Panc1 (cell line): ENCODE measurements around the gene WDR76. TPM values are rescaled to one million over a fixed set of nuclear protein-coding genes. Genes with fewer than 3 reads are reported as not detected.

Experiments
- ATAC-seq: fragments of 200-7000 bp; cut with Tn5 transposase; 2 replicates; pipeline ENCODE4 v1.9.1; 2020; ENCODE audit warnings: mild to moderate bottlenecking, moderate library complexity
- BruUV-seq: library from RNA; stranded (reverse); fragments of 400-500 nt; replicated peaks from 2 replicates; lab custom pipeline; 2021; lab: Mats Ljungman, UMichigan
- CTCF ChIA-PET: fragments of 300-600 bp; sonication (Branson Sonifier 250); formaldehyde crosslinking; loops from one replicate; lab custom pipeline; 2022; ENCODE audit warnings: antibody characterized with exemption; lab: Charles Lee
- POLR2A ChIA-PET: fragments of 300-600 bp; sonication (Branson Sonifier 250); formaldehyde crosslinking; loops from one replicate; lab custom pipeline; 2022; ENCODE audit warnings: antibody characterized with exemption; lab: Charles Lee
- DNase-seq: peaks from one replicate; pipeline ENCODE4 v3.0.0-alpha.2; 2010; ENCODE audit warnings: low read depth, low spot score
- H3K27ac ChIP-seq: 2 replicates; pipeline ENCODE4 v1.5.1; 2011; ENCODE audit warnings: mild to moderate bottlenecking, low read length, inconsistent platforms
- H3K27me3 ChIP-seq: fragments of 200-500 bp; sonication (Bioruptor generic); 2 replicates; pipeline ENCODE4 v1.6.0; 2014; ENCODE audit warnings: low read length, inconsistent platforms; ENCODE audit not compliant: control insufficient read depth, insufficient read depth
- H3K36me3 ChIP-seq: fragments of 200-500 bp; sonication (Bioruptor generic); 2 replicates; pipeline ENCODE4 v1.5.1; 2014; ENCODE audit warnings: inconsistent platforms, mild to moderate bottlenecking, low read length, moderate library complexity; ENCODE audit not compliant: control insufficient read depth, insufficient read depth
- H3K4me1 ChIP-seq: 2 replicates; pipeline ENCODE4 v1.5.1; 2011; ENCODE audit warnings: inconsistent platforms, mild to moderate bottlenecking, low read length, moderate library complexity; ENCODE audit not compliant: control insufficient read depth, insufficient read depth
- H3K4me3 ChIP-seq, 2 experiments: 2 replicates each; pipeline ENCODE4 v1.5.1; 2011 to 2012; ENCODE audit warnings: low read depth in 2 of 2, low read length in 2 of 2, mild to moderate bottlenecking in 2 of 2, inconsistent platforms in 1 of 2, moderate library complexity in 1 of 2
- H3K9me3 ChIP-seq: fragments of 200-500 bp; sonication (Bioruptor generic); 2 replicates; pipeline ENCODE4 v1.5.1; 2014; ENCODE audit warnings: low read depth, mild to moderate bottlenecking, inconsistent platforms, low read length, moderate library complexity; ENCODE audit not compliant: control insufficient read depth, insufficient read depth
- POLR2AphosphoS5 ChIP-seq: IDR thresholded peaks from 2 replicates; pipeline ENCODE4 v1.6.1; 2012; ENCODE audit warnings: mild to moderate bottlenecking, low read depth, low read length, moderate library complexity
- SIN3A ChIP-seq: IDR thresholded peaks from 2 replicates; pipeline ENCODE4 v1.6.1; 2012; ENCODE audit warnings: low read depth, mild to moderate bottlenecking, low read length, moderate library complexity, borderline replicate concordance; ENCODE audit not compliant: insufficient read depth
- TCF7L2 ChIP-seq: IDR thresholded peaks from 2 replicates; pipeline ENCODE4 v1.6.1; 2011; ENCODE audit warnings: mild to moderate bottlenecking, low read depth, low read length, inconsistent platforms
- in situ Hi-C: cut with HindIII; loops from 2 replicates; pipeline ENCODE4 v1.10.0; 2016; ENCODE audit warnings: low sequenced_read_pairs, low pct_unique_long_range_greater_than_20kb
- intact Hi-C: fragments of 100-400 bp; cut with micrococcal nuclease; formaldehyde crosslinking; loops from one replicate; pipeline ENCODE4 v1.10.0; 2022; ENCODE audit not compliant: unreplicated experiment
- total RNA-seq: library from RNA; stranded (reverse); gene quantifications from one replicate; pipeline ENCODE4 v1.2.1, GENCODE V29; 2021; ENCODE audit not compliant: unreplicated experiment
- TF ChIP-seq, protein P1 (sequence below): fragments of 450-650 bp; IDR thresholded peaks from 2 replicates; pipeline ENCODE4 v1.5.1; 2017; ENCODE audit warnings: mild to moderate bottlenecking
- TF ChIP-seq, protein P2 (sequence below), 2 experiments: IDR thresholded peaks; 2 replicates each; pipeline ENCODE4 v1.6.1; 2011 to 2012; ENCODE audit warnings: low read depth in 2 of 2, control low read depth in 1 of 2, low read length in 1 of 2, mild to moderate bottlenecking in 1 of 2, moderate library complexity in 1 of 2; ENCODE audit not compliant: insufficient read depth in 1 of 2

WDR76 gene
- total RNA-seq, 1 experiment from 2014 or later, result 40.0 TPM

GRCh38 chr15:43795197-43795596 lies 31.6 kb upstream of the WDR76 start:
- intact Hi-C loops, result no loop called here
- no peak for ATAC-seq
- POLR2A ChIA-PET, result interaction anchor here (0.5 to 1.3 kb wide), 2 partner anchors 18 to 257 kb away, joined by 4 read pairs; partner anchors contain the start of gene ELL3
- peak overlapping the region; percentile 30; the same call in 1 of the 2 replicates for H3K27ac ChIP-seq
- H3K36me3 ChIP-seq, result peaks cover 9% of the 10 kb centered on the region
- H3K4me3 ChIP-seq, result no peak overlapping the region
- CTCF ChIA-PET, result no interaction called here
- BruUV-seq, result no TSS peak
- in situ Hi-C loops, result no loop called here
- DNase-seq, result no peak
- peaks cover 52% of the 10 kb centered on the region for H3K4me1 ChIP-seq
- TF ChIP-seq, protein P1, sequence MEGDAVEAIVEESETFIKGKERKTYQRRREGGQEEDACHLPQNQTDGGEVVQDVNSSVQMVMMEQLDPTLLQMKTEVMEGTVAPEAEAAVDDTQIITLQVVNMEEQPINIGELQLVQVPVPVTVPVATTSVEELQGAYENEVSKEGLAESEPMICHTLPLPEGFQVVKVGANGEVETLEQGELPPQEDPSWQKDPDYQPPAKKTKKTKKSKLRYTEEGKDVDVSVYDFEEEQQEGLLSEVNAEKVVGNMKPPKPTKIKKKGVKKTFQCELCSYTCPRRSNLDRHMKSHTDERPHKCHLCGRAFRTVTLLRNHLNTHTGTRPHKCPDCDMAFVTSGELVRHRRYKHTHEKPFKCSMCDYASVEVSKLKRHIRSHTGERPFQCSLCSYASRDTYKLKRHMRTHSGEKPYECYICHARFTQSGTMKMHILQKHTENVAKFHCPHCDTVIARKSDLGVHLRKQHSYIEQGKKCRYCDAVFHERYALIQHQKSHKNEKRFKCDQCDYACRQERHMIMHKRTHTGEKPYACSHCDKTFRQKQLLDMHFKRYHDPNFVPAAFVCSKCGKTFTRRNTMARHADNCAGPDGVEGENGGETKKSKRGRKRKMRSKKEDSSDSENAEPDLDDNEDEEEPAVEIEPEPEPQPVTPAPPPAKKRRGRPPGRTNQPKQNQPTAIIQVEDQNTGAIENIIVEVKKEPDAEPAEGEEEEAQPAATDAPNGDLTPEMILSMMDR, result no peak
- TF ChIP-seq, protein P2, sequence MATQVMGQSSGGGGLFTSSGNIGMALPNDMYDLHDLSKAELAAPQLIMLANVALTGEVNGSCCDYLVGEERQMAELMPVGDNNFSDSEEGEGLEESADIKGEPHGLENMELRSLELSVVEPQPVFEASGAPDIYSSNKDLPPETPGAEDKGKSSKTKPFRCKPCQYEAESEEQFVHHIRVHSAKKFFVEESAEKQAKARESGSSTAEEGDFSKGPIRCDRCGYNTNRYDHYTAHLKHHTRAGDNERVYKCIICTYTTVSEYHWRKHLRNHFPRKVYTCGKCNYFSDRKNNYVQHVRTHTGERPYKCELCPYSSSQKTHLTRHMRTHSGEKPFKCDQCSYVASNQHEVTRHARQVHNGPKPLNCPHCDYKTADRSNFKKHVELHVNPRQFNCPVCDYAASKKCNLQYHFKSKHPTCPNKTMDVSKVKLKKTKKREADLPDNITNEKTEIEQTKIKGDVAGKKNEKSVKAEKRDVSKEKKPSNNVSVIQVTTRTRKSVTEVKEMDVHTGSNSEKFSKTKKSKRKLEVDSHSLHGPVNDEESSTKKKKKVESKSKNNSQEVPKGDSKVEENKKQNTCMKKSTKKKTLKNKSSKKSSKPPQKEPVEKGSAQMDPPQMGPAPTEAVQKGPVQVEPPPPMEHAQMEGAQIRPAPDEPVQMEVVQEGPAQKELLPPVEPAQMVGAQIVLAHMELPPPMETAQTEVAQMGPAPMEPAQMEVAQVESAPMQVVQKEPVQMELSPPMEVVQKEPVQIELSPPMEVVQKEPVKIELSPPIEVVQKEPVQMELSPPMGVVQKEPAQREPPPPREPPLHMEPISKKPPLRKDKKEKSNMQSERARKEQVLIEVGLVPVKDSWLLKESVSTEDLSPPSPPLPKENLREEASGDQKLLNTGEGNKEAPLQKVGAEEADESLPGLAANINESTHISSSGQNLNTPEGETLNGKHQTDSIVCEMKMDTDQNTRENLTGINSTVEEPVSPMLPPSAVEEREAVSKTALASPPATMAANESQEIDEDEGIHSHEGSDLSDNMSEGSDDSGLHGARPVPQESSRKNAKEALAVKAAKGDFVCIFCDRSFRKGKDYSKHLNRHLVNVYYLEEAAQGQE (IDR thresholded peaks at IDR 0.05; ENCODE audit: insufficient read depth in 1 of 2, low read depth in 2 of 2, low read length in 1 of 2), result no peak
- TF ChIP-seq TCF7L2 (no peak), POLR2AphosphoS5 (peak; percentile 44; the same call in 1 of the 2 replicates), SIN3A (no peak)
- H3K27me3 ChIP-seq, result no peaks in the 10 kb centered on the region
- H3K9me3 ChIP-seq, result no peaks in the 10 kb centered on the region

DNA sequence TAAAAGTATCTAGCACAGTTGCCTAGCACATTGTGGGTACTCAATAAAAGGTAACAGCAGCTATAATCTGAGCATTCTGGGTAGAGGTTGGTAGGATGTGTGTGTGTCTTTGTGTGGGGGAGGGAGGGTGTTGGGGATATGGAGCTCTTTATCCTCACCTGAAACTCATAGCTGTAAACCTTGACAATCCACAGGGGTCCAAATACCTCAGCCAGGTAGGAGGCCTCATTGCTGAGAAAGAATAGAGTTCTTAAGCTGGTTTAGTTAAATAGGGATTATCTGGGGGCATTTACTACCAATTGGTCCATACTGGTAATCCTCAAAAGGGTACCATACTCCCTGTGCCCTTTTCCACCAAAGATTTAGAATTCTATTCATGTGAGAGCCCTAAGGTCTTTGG lies 30.8 kb upstream of the WDR76 start:
- CTCF ChIA-PET, result no interaction called here
- ATAC-seq (no peak), DNase-seq (no peak)
- peaks cover 9% of the 10 kb centered on the region for H3K36me3 ChIP-seq
- H3K4me3 ChIP-seq, result no peak overlapping the region
- no TSS peak for BruUV-seq
- no peaks in the 10 kb centered on the region for H3K9me3 ChIP-seq
- in situ Hi-C loops (no loop called here), intact Hi-C loops (no loop called here)
- peaks cover 53% of the 10 kb centered on the region for H3K4me1 ChIP-seq
- POLR2A ChIA-PET, result interaction anchor here (1.3 kb wide), 1 partner anchor 19 kb away, joined by 4 read pairs; the partner anchor contains the start of gene ELL3
- TF ChIP-seq, protein P1, result no peak
- no peak for TF ChIP-seq SIN3A
- no peak for TF ChIP-seq POLR2AphosphoS5
- TF ChIP-seq, protein P2 (IDR thresholded peaks at IDR 0.05; ENCODE audit: insufficient read depth in 1 of 2, low read depth in 2 of 2, low read length in 1 of 2), result no peak
- no peak for TF ChIP-seq TCF7L2
- no peaks in the 10 kb centered on the region for H3K27me3 ChIP-seq
- H3K27ac ChIP-seq, result no peak overlapping the region
